ENCODE data around the gene UBE3A.

The UBE3A gene

DNA sequence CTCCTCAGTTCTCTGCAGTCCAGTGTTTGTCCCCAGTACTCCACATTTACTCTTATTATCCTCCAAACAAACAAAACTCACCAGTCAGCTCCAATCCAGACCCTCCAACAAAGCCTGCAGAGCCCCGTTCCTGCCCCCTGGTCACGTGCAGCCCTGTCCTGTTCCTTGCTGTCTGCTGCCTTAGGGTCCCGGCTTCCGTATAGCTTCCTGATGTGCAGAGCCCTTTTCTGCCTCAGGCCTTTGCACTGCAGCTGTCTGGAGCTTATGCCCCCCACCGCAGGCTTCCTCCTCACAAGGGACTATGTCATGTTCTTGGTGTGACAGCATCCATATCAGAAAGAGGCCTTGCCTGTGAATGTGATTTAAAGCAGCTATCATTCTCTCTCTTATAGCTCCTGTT, 39.0 kb upstream of the UBE3A start:
- ATAC-seq, result no peak
- TF ChIP-seq OSR1 (CRISPR knock-in tag; IDR thresholded peaks at IDR 0.05) (no peak), SNAI2 (CRISPR knock-in tag; IDR thresholded peaks at IDR 0.05) (no peak), CSDC2 (CRISPR knock-in tag; IDR thresholded peaks at IDR 0.05) (no peak), TOX (CRISPR knock-in tag; IDR thresholded peaks at IDR 0.05; ENCODE audit: borderline replicate concordance) (no peak), ZFP30 (CRISPR knock-in tag; IDR thresholded peaks at IDR 0.05) (no peak), ARNTL (CRISPR knock-in tag; IDR thresholded peaks at IDR 0.05; ENCODE audit: borderline replicate concordance, low read depth) (no peak), ZNF70 (CRISPR knock-in tag; IDR thresholded peaks at IDR 0.05) (no peak), ZC3H10 (CRISPR knock-in tag; IDR thresholded peaks at IDR 0.05) (no peak), ZNF8 (CRISPR knock-in tag; IDR thresholded peaks at IDR 0.05) (no peak), ESRRG (CRISPR knock-in tag; IDR thresholded peaks at IDR 0.05) (no peak)
- TF ChIP-seq, protein P1, sequence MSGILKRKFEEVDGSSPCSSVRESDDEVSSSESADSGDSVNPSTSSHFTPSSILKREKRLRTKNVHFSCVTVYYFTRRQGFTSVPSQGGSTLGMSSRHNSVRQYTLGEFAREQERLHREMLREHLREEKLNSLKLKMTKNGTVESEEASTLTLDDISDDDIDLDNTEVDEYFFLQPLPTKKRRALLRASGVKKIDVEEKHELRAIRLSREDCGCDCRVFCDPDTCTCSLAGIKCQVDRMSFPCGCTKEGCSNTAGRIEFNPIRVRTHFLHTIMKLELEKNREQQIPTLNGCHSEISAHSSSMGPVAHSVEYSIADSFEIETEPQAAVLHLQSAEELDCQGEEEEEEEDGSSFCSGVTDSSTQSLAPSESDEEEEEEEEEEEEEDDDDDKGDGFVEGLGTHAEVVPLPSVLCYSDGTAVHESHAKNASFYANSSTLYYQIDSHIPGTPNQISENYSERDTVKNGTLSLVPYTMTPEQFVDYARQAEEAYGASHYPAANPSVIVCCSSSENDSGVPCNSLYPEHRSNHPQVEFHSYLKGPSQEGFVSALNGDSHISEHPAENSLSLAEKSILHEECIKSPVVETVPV (CRISPR knock-in tag; IDR thresholded peaks at IDR 0.05), result no peak
- TF ChIP-seq, protein P2, sequence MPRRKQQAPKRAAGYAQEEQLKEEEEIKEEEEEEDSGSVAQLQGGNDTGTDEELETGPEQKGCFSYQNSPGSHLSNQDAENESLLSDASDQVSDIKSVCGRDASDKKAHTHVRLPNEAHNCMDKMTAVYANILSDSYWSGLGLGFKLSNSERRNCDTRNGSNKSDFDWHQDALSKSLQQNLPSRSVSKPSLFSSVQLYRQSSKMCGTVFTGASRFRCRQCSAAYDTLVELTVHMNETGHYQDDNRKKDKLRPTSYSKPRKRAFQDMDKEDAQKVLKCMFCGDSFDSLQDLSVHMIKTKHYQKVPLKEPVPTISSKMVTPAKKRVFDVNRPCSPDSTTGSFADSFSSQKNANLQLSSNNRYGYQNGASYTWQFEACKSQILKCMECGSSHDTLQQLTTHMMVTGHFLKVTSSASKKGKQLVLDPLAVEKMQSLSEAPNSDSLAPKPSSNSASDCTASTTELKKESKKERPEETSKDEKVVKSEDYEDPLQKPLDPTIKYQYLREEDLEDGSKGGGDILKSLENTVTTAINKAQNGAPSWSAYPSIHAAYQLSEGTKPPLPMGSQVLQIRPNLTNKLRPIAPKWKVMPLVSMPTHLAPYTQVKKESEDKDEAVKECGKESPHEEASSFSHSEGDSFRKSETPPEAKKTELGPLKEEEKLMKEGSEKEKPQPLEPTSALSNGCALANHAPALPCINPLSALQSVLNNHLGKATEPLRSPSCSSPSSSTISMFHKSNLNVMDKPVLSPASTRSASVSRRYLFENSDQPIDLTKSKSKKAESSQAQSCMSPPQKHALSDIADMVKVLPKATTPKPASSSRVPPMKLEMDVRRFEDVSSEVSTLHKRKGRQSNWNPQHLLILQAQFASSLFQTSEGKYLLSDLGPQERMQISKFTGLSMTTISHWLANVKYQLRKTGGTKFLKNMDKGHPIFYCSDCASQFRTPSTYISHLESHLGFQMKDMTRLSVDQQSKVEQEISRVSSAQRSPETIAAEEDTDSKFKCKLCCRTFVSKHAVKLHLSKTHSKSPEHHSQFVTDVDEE (CRISPR knock-in tag; IDR thresholded peaks at IDR 0.05), result no peak

DNA sequence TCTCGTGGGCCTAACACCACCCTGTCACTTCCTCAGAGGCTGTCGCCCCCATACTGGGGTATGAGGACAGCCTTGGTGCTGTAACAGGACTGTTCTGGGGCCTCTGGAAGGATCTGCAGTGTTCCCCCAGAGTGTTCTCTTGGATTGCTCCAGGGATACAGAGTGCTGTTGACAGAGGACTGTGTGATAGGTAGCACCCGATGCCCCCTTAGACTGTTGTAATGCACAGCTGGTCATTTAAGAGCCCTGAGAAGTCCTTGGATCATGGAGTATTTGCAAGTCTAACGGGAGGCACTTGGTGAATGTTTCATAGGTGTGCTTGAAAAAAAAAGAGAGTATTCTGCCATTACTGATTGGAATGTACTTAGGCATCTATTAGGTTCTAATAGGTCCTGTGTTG, 35.4 kb upstream of the UBE3A start:
- no peak for TF ChIP-seq ARNTL (CRISPR knock-in tag; IDR thresholded peaks at IDR 0.05; ENCODE audit: borderline replicate concordance, low read depth)
- TF ChIP-seq ZFP30 (CRISPR knock-in tag; IDR thresholded peaks at IDR 0.05), result no peak
- TF ChIP-seq ZNF565 (CRISPR knock-in tag; conservative IDR thresholded peaks at IDR 0.05; ENCODE audit: low read depth), result no peak
- TF ChIP-seq, protein P1 (CRISPR knock-in tag; IDR thresholded peaks at IDR 0.05), result no peak
- TF ChIP-seq BACH2 (CRISPR knock-in tag; IDR thresholded peaks at IDR 0.05; ENCODE audit: borderline replicate concordance), result no peak
- TF ChIP-seq ZC3H10 (CRISPR knock-in tag; IDR thresholded peaks at IDR 0.05), result no peak
- no peak for TF ChIP-seq ZNF8 (CRISPR knock-in tag; IDR thresholded peaks at IDR 0.05)
- TF ChIP-seq, protein P2 (CRISPR knock-in tag; IDR thresholded peaks at IDR 0.05), result no peak
- no peak for TF ChIP-seq ISL1 (CRISPR knock-in tag; IDR thresholded peaks at IDR 0.05)
- TF ChIP-seq TCF4 (CRISPR knock-in tag; IDR thresholded peaks at IDR 0.05; ENCODE audit: borderline replicate concordance), result no peak

DNA sequence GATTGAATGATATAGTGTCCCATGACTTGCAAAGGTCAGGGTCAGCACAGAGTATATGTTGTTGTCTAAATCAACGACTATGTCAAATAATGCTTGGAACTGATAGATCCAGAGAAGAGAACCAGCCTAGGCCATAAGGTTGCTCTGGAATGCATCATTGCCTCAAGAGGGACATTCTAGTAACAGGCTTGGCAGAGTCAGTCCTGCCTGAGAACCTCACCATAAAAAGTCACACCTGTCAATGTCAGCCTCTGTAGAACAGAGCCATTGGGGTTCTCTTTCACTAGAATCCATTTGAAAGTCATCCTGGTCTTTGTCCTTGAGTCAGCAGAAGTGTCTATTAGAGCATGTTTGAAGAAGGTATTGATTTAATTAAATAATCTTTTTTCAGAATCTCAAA, 31.4 kb upstream of the UBE3A start:
- no peak for ATAC-seq
- TF ChIP-seq, protein P1 (CRISPR knock-in tag; IDR thresholded peaks at IDR 0.05), result no peak
- TF ChIP-seq PPARA (CRISPR knock-in tag; IDR thresholded peaks at IDR 0.05; ENCODE audit: borderline replicate concordance), result no peak
- TF ChIP-seq, protein P3, sequence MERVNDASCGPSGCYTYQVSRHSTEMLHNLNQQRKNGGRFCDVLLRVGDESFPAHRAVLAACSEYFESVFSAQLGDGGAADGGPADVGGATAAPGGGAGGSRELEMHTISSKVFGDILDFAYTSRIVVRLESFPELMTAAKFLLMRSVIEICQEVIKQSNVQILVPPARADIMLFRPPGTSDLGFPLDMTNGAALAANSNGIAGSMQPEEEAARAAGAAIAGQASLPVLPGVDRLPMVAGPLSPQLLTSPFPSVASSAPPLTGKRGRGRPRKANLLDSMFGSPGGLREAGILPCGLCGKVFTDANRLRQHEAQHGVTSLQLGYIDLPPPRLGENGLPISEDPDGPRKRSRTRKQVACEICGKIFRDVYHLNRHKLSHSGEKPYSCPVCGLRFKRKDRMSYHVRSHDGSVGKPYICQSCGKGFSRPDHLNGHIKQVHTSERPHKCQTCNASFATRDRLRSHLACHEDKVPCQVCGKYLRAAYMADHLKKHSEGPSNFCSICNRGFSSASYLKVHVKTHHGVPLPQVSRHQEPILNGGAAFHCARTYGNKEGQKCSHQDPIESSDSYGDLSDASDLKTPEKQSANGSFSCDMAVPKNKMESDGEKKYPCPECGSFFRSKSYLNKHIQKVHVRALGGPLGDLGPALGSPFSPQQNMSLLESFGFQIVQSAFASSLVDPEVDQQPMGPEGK (CRISPR knock-in tag; IDR thresholded peaks at IDR 0.05; ENCODE audit: borderline replicate concordance), result no peak

More for the DNA sequence above, 35.4 kb upstream of the UBE3A start:
- ATAC-seq, result no peak
